Iris pigment epithelial cell (primary cell): ENCODE measurements around the gene HS3ST3B1.

Experiments used
- DNase-seq: peaks from one replicate; pipeline ENCODE4 v3.0.0-alpha.2; 2011; ENCODE audit warnings: low read depth

The HS3ST3B1 gene

DNA sequence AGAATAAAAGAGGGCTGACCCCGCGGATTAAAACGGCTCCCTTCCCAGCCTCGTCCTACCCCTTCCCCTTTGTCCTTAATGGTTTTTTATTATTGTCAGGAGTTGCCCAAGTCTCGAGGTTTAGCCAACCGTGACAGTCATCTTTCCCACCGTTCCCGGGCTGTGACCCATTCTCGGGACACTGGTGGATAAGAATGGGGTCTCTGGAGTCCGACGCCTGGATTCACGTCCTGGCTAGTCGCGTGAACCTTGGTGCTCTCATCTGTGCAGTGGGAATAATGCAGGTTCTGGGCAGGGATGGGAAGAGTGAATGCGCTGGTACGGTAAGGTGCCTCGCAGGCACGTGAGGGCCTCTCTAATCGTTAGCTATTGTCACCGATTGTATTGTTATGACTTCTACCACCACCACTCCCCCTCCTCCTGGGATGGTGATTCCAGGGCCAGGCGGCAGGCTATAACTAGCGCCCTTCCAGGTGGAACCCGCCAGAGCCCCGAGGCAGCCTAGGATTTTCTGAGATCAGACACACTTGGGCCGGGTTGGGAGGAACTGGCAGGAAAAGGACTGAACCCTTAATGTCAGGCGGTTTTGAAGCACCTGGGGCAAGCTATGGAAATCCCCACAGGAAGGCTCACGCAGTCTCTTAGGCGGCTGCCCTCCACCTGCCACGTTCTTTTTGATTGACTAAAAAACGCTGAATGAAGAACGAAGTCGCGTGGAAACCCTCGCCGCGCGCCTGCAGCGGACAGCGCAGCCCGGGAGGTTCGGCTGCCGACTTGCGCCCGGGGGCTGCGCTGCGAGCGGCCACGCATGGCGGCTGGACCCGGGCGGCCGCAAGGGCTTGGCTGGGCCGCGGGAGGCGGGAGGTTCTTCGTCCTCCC lies 2.7 kb downstream of the HS3ST3B1 start:
- DNase-seq = peak; percentile 59

DNA sequence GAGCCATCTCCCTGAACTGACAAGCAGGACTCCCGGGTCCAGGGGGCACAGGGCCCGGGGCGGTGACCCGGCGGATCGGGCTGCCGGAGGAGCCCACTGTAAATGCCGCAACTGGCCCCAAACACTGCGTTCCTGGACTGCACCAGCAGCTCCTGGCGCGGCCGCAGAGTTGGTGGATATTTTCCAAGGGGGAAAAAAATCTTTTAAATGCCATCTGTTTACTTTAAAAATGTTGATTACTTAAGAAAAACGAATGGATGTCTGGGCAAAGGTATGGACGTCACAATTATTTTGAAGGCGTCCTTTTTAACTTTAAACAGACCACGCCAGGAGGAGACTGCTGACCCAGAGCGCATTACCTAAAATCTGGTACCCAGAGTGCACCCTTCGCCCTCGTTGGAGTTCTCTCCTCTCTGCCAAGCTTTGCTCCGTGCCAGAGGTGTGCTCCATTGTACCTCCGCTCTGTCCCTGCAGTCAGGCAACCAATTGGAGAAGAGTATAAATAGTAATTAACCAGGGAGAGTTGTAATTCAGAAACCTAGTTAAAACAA lies 3.4 kb downstream of the HS3ST3B1 start:
- no peak for DNase-seq

DNA sequence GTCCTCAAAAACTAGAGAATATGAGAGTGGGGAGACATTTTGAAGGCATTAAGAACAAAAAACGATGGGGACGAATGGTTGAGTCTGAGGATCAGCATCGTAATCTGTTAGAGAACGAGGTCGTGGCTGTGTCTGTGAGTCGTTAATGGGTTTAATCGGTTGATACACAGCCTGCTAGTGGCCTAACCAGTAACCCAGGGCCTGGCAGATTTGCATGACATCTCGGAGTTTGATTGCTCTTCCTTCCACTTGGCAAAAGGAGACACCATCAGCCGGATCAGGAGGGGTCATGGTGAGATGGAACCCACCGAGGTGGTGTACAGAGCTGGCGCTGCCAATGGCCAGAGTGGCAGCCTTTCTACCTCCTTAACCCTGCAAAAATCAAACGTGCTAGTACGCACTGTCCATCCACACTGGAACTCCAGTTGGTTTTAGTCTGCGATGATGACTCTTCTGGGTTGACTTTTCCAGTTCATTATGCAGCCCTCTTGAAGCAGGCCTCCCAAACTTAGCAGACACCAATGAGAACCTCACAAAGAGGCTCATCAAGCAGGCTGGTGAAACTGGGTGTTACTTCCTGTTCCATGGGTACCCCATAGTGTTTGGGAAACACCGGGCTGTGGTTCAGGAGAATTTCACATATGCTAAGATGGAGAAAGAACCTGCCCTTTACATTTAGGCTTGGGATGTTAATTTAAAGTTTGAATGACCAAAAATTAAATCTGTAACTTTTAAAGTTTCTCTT lies 4.1 kb downstream of the HS3ST3B1 start:
- DNase-seq = no peak

DNA sequence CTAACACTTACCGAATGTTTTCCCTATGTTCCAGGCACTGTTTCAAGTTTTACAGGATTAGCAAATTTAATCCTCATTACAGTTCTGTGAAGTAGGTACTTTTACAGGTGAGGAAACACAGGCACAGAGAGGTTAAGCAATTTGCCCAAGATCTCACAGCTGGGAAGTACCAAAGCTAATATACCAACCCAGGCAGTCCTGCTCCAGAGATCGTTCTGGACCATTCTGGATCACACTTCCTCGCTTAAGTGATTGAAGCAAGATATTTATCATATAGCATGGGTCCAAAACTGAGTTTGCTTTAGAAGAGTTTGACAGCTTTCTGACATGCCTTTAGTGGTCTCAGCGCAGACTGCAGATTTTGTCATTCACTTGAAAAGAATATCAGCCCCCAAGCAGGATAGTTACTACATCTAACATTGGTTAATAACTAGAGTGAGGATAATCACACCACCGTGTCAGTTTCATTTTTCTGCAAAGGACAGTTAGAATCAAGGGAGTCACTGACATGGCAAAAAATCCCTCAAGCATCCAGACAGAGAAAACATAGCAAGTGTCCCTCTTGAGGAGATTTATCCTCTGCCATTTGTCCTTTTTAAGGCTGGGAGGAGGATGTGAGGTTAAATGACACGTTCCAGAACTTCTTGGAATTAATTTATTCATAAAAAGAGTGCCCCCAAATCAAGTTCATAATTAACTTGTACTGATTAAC lies 5.1 kb downstream of the HS3ST3B1 start:
- DNase-seq = no peak

DNA sequence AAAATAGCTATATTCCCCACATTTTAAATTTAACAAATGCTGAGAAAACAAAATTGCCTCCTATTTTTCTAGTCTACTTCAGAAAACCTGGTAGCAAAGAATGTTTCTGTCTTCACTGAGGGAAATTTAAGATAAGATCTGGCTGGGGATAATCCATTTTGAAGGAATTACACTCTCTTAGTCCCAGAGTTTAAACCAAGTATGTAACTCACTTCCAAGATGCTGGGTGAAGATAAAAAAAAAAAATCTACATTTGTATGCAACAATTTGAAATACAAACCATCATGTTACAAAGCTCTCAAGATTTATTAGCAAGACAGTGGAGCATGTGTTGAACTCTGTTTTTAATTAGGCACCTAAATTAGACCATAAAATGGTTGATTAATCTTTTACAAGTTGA lies 5.7 kb downstream of the HS3ST3B1 start:
- DNase-seq = no peak

DNA sequence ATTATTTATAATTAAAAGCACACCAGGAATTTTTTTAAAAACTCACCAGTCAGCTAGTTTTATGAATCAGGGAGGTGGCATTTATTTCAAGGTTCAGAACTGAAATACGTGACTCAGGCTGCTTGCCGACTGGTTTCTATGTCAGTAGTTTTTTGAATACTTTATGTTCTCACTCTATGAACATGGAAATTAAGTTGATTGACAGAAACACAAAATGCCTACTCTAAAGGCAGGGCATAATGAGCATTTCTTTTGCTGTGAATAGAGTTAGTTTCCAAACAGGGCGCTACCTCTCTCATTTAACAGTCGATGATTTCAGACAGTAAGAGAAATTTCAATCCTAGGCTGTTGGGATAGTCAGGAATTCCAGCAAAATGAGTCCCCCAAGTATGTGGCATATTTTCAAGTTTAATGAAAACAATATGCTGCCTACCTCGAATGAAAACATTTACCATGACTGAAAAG lies 6.7 kb downstream of the HS3ST3B1 start:
- peak; percentile 89 for DNase-seq

DNA sequence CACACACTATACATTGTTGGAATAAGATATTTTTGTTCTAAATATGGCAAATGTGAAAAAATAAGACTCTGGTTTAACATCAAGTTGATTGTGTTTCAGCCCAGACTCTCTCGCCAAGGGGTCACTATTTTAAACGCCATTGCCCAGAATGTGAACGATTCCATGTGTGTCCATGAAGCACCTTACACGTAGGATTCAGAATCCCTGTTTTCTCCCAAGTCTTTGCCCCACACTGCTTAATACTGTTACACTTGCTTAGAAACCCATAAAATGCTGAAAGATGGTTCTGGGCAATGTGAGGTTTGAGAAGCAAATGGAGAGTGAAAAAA lies 7.7 kb downstream of the HS3ST3B1 start:
- no peak for DNase-seq

GRCh38 chr17:14308965-14309879 lies 8.3 kb downstream of the HS3ST3B1 start:
- peak; percentile 98 for DNase-seq

GRCh38 chr17:14310101-14310500 lies 9.2 kb downstream of the HS3ST3B1 start:
- no peak for DNase-seq

- DNase-seq = no peak
Measured at GRCh38 chr17:14310605-14311004, 9.7 kb downstream of the HS3ST3B1 start.

- DNase-seq = no peak
Measured at GRCh38 chr17:14311186-14311705, 10.4 kb downstream of the HS3ST3B1 start.

DNA sequence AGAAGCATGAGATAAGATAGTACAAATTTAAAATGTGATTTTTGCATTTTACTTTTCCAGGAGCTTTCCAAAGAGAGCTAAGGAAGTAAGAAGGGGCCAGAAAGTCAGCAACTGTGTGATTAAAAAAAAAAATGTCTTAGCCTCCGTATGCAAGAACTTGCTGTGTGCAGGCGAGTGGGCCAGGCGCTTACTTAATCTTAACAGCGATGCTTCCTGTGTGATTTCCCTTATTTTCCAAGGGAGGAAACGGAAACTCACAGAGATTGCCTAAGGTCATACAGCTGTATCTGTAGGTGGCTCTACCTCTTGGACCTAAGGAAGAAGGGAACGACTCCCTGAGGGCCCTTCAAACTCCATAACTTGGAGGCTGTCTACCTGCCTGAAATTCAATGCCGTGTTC lies 11.1 kb downstream of the HS3ST3B1 start:
- no peak for DNase-seq

DNA sequence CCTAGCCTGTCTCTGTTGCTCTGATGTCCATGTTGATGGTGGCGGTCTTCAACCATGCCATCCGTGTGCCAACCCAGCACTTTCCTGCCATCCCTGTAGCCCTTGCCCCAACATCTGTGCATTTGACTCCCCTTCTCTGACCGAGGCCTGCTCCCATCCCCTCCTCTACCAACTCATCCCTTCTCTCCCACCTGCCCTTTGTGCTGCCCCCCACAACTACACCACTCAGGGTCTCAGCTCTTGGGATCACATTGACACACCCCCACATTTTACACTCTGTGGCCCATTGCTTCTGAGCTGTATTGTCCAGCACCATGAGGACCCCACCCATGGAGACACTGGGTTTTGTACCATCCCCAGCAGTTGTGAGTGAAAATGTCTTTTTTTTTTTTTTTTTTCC lies 11.6 kb downstream of the HS3ST3B1 start:
- DNase-seq = no peak

DNA sequence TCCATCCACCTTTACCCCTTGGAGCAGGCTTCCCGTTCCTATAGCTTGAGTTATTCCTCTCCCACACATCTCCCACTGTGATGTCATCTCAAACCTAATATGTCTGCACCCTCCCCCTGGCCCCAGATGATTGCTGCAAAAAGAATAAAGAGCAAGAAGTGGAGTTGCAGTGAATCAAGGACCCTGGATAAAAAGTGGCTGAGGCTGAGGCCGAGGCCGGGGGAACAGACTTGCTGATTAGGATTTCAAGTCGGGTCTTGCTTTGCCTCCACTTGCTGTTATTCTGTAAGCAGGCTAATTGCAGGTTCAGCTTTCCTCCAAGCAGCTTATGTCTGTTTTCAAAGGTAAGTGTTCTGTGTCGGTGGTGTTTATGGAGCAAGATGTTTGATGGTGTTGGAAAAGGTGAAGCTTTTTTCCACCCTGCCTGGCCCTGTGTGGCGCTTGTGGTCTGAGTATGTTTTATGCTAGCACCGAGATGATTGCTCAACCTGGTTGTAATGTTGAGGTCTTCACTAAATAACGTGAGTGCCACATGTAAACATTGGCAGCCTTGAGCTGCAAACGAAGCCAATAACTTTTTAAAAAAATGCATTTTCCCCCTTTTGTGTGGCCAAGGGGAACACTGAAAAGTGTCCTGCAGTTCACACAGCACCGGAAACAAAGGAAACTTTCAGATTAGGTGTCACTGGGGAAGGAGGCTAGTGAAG lies 15.4 kb downstream of the HS3ST3B1 start:
- DNase-seq = peak; percentile 87

GRCh38 chr17:14317383-14317782 lies 16.5 kb downstream of the HS3ST3B1 start:
- DNase-seq = no peak

DNA sequence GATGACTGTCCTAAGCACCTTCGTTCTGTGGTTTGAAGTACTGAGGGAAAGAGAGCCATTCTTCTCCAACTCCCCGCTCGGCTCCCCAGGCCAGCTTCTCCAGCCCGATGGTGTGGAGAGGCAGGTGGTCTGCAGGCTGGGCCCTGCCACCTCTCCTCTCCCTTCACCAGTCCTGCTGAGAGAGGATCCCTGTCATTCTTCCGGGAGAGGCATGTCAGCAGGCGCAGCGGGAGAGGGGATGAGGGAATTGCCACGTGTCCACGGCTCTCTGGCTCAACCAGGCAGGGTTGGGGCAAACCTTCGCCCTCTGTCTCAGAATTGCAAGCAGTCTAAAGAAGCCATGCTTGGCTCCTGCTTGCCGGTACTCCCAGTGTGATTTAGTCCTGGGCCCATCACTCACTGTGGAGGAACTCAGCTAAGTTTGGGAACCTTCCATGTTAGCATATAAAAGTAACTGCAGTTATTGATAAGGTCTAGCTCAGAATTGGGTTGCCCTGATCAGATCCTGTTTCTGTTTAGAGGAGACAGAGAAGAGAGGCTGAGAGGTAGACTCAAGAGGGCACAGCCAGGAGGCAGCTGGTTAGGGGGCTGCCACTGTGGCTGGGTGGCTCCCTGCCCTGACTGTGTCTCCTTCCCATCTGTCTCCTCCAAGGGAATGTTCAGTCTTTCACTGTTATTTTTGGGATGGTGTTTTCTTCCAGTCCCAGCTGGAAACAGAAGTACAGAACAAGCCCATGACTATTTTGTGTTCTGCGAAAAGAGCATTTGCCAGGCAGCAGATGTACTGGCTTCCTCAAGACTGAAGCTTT lies 17.4 kb downstream of the HS3ST3B1 start:
- no peak for DNase-seq

GRCh38 chr17:14318918-14319205 lies 18.0 kb downstream of the HS3ST3B1 start:
- no peak for DNase-seq

DNA sequence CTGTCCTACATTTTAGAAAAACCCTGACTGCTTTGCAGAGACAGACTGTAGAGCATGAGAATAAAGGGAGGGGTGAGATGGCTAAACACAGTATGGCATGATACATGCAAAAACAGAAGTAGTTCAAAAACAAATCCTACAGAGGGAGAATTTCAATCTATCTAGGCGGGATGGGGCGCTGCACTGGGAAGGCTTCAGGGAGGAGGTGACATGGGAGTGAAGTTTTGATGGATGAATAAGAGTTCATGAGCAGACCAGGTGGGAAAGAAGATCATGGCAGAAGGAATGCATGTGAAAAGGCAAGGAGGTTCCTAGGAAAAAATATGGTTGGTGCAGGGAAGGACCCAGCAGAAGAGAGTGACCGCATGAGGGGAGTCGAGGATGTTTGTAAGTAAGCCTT lies 19.2 kb downstream of the HS3ST3B1 start:
- DNase-seq = no peak

- DNase-seq = no peak
Measured at GRCh38 chr17:14320734-14321475, 20.0 kb downstream of the HS3ST3B1 start.
